ENCODE data around the gene AKAP8L.

AKAP8L gene

DNA sequence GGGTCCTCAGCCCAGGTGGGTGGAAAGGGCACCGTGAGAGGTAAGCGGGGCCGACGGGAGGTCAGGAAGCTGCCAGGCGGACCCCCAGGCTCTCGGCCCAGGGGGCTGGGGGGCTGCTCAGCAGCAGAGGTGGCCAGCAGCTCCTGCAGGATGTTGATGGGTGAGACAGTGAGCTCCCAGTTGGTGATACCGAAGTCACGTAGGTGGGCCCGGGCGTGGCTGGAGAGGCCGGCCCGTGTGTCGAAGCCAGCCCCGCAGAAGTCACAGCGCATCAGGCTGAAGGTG, 18.0 kb upstream of the AKAP8L start:
- H3K36me3 Mint-ChIP-seq (ENCODE audit: low read depth): no peaks in the 10 kb centered on the region
- no peak for DNase-seq
- TF ChIP-seq, protein P1, sequence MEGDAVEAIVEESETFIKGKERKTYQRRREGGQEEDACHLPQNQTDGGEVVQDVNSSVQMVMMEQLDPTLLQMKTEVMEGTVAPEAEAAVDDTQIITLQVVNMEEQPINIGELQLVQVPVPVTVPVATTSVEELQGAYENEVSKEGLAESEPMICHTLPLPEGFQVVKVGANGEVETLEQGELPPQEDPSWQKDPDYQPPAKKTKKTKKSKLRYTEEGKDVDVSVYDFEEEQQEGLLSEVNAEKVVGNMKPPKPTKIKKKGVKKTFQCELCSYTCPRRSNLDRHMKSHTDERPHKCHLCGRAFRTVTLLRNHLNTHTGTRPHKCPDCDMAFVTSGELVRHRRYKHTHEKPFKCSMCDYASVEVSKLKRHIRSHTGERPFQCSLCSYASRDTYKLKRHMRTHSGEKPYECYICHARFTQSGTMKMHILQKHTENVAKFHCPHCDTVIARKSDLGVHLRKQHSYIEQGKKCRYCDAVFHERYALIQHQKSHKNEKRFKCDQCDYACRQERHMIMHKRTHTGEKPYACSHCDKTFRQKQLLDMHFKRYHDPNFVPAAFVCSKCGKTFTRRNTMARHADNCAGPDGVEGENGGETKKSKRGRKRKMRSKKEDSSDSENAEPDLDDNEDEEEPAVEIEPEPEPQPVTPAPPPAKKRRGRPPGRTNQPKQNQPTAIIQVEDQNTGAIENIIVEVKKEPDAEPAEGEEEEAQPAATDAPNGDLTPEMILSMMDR (IDR thresholded peaks at IDR 0.05): no peak
- no peak overlapping the region for H3K4me3 Mint-ChIP-seq
- H3K4me1 Mint-ChIP-seq: peaks cover 9% of the 10 kb centered on the region
- peaks cover 2% of the 10 kb centered on the region for H3K27me3 Mint-ChIP-seq (ENCODE audit: low read depth, poor library complexity)
- H3K9me3 Mint-ChIP-seq: no peaks in the 10 kb centered on the region
- H3K27ac Mint-ChIP-seq: no peak overlapping the region

DNA sequence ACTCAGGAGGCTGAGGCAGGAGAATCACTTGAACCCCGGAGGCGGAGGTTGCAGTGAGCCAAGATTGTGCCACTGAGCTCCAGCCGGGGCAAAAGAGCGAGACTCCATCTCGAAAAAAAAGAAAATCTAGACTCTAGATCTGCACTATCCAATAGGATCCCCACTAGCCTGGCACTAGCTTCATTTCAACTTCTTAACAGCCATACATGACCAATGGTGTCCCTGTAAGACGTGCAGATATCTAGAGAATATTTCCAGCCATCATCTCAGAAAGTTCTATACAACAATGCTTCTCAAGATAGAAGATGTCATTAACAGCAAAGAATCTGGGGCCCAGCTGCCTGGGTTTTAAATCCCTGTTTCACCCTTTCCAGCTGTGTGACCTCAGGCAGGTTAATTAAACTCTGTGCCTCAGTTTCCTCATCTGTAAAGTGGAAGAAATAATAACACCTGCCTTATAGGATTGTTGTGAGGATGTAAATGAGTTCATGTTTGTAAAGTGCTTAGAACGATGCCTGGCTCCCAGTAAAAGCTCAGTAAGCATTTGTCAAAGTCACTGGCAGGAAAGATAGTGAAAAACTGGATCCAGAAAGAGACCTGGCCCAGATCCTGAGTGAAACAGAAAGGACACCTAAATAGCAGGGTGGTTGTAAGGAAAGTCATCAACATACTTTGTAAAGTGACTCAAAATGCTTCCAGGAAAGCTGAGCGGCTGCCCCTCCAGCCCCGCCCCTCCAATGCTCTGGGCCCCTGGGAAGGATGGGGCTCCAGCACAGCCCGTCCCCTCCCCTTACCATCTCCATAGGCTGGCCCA, 17.4 kb upstream of the AKAP8L start:
- H3K27ac Mint-ChIP-seq: no peak overlapping the region

DNA sequence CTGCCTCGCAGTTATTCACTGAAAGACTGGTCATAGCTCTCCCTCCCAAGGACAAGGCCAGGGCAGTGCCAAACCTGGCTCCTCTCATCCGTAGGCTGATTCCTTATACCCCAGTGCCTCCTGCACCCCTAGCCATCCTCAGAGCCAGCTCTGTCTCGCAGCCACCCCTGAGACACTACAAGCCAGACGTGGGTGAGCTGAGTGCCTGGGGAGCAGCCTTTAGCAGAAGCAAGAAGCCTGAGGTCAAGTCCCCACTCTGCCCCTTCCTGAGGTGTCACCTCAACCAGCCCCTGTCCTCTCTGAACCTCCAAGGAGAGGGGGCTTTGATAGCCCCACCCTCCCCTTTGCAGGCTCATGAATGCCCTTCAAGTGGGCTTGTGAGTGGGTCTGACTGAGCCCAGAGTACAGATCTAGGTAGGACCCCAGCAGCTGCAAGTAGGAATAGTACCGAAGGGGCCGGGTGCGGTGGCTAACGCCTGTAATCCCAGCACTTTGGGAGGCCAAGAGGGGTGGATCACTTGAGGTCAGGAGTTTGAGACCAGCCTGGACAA, 14.8 kb upstream of the AKAP8L start:
- H3K27me3 Mint-ChIP-seq (ENCODE audit: low read depth, poor library complexity): peaks cover 4% of the 10 kb centered on the region
- no peaks in the 10 kb centered on the region for H3K9me3 Mint-ChIP-seq
- peaks cover 25% of the 10 kb centered on the region for H3K4me1 Mint-ChIP-seq

More for the DNA sequence above, 17.4 kb upstream of the AKAP8L start:
- TF ChIP-seq, protein P1 (IDR thresholded peaks at IDR 0.05): no peak
- H3K27me3 Mint-ChIP-seq (ENCODE audit: low read depth, poor library complexity): peaks cover 4% of the 10 kb centered on the region
- no peaks in the 10 kb centered on the region for H3K9me3 Mint-ChIP-seq
- peaks cover 15% of the 10 kb centered on the region for H3K4me1 Mint-ChIP-seq
- DNase-seq: no peak
- no peak overlapping the region for H3K4me3 Mint-ChIP-seq
- H3K36me3 Mint-ChIP-seq (ENCODE audit: low read depth): no peaks in the 10 kb centered on the region

DNA sequence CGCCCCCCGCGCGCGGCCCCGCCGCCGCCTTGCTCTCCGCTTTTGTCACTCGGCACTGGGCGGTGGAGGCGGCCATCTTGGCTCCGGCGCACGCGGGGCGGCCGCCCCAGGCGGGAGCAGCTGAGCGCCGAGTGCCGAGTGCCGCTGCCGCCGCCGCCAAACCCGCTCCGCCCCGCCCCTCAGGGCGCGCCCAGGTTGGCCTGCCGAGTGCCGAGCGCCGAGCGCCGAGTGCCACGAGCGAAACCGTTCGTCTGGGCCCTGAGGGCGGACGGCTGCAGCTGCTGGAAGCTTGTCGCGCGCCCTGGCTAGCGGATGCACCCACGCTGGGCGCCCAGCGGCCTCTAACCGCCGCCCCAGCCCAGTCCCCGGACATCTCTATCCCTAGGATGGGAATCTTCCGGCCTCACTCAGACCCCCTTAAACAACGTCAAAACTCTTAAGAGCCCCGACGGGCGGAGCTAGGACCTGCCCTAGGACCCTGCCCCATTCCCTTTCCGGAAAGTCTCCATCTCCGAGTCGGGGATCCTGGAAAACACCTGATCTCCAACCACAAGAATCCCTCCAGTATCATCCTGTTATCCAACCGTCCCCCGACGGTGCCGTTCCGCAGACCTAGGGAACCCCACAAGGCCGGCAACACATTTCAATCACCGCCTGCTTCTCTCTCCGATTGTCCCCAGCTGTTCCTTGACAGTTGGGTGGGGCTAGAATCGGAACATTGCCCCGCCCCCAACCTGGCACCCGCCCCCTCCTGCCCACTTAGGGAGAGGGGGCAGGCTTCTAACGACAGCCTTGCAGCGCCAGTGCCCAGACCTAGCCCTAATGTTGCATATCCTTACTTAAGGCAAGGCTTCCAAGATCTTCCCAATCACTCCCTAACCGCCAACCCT, 14.1 kb upstream of the AKAP8L start:
- H3K4me3 Mint-ChIP-seq: peak overlapping the region; percentile 94
- H3K9me3 Mint-ChIP-seq: no peaks in the 10 kb centered on the region
- TF ChIP-seq, protein P1 (IDR thresholded peaks at IDR 0.05): no peak
- H3K4me1 Mint-ChIP-seq: peaks cover 25% of the 10 kb centered on the region
- peak overlapping the region; percentile 90 for H3K27ac Mint-ChIP-seq
- H3K27me3 Mint-ChIP-seq (ENCODE audit: low read depth, poor library complexity): peaks cover 4% of the 10 kb centered on the region
- peaks cover 5% of the 10 kb centered on the region for H3K36me3 Mint-ChIP-seq (ENCODE audit: low read depth)
- DNase-seq: peak; percentile 95

More for the DNA sequence above, 14.8 kb upstream of the AKAP8L start:
- H3K27ac Mint-ChIP-seq: no peak overlapping the region
- DNase-seq: no peak
- TF ChIP-seq, protein P1 (IDR thresholded peaks at IDR 0.05): no peak
- peaks cover 5% of the 10 kb centered on the region for H3K36me3 Mint-ChIP-seq (ENCODE audit: low read depth)
- peak overlapping the region; percentile 94 for H3K4me3 Mint-ChIP-seq

DNA sequence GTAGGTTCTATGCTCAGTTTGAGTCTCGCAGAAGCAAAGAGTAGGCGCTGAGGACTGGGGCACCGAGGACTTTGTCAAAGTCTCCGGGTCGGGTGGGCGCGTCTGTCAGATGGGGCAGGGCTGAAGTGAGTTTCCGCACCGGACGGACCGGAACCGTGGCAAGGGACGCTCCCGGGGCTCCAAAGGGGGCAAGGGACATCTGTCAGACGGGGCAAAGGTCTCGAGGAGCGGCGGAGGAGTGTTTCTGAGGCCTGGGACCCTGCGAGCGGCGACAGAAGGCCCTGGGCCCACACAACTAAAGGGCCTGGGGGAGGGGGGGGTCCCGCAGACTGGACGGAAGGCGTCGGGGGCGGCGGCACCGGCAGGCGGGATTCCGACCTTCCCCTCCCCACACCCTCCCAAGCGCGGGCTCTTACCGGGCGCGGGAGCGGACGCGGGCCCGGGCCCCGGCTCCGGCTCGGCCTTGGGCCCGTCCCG, 13.3 kb upstream of the AKAP8L start:
- H3K4me1 Mint-ChIP-seq: peaks cover 25% of the 10 kb centered on the region
- H3K27me3 Mint-ChIP-seq (ENCODE audit: low read depth, poor library complexity): peaks cover 4% of the 10 kb centered on the region
- DNase-seq: peak; percentile 37
- H3K9me3 Mint-ChIP-seq: no peaks in the 10 kb centered on the region
- peaks cover 11% of the 10 kb centered on the region for H3K36me3 Mint-ChIP-seq (ENCODE audit: low read depth)
- TF ChIP-seq, protein P1 (IDR thresholded peaks at IDR 0.05): no peak
- H3K27ac Mint-ChIP-seq: peak overlapping the region; percentile 87
- H3K4me3 Mint-ChIP-seq: peak overlapping the region; percentile 99
